Activated CD4-positive, alpha-beta T cell treated with anti-CD3 and anti-CD28 coated beads, Interleukin-2, amount 50 U/mL, for 4 hours (primary cell): Measurements from ENCODE around the gene MTM1.

Source experiments
- DNase-seq, 2 experiments: peaks; one replicate each; pipeline ENCODE4 v3.0.0-alpha.2; 2020

Gene MTM1

GRCh38 chrX:150607201-150607600 is 38.8 kb downstream of the MTM1 start:
- no peak for DNase-seq

GRCh38 chrX:150610043-150610442 is 41.6 kb downstream of the MTM1 start:
- DNase-seq, result no peak

- DNase-seq, result no peak
Observed at GRCh38 chrX:150610446-150610845, 42.0 kb downstream of the MTM1 start.

GRCh38 chrX:150615356-150615755 is 46.9 kb downstream of the MTM1 start:
- DNase-seq, result no peak

GRCh38 chrX:150616179-150616862 is 47.9 kb downstream of the MTM1 start:
- DNase-seq, result no peak

- no peak for DNase-seq
Observed at GRCh38 chrX:150616863-150617198, 48.4 kb downstream of the MTM1 start.

GRCh38 chrX:150621652-150622051 is 53.2 kb downstream of the MTM1 start:
- DNase-seq, result no peak

- no peak for DNase-seq
Observed at GRCh38 chrX:150623583-150623982, 55.2 kb downstream of the MTM1 start.

- no peak for DNase-seq
Observed at GRCh38 chrX:150625097-150625496, 56.7 kb downstream of the MTM1 start.

GRCh38 chrX:150625875-150626274 is 57.5 kb downstream of the MTM1 start:
- no peak for DNase-seq

- no peak for DNase-seq
Observed at GRCh38 chrX:150627957-150628356, 59.5 kb downstream of the MTM1 start.

- DNase-seq, result no peak
Observed at GRCh38 chrX:150635952-150636351, 67.5 kb downstream of the MTM1 start.

GRCh38 chrX:150642423-150642822 is 74.0 kb downstream of the MTM1 start:
- DNase-seq, result no peak

- DNase-seq, result no peak
Observed at GRCh38 chrX:150643271-150643670, 74.8 kb downstream of the MTM1 start.

- no peak for DNase-seq
Observed at GRCh38 chrX:150643958-150644357, 75.5 kb downstream of the MTM1 start.

GRCh38 chrX:150644422-150644821 is 76.0 kb downstream of the MTM1 start:
- no peak for DNase-seq

- no peak for DNase-seq
Observed at GRCh38 chrX:150647331-150647730, 78.9 kb downstream of the MTM1 start.

GRCh38 chrX:150648296-150648940 is 80.0 kb downstream of the MTM1 start:
- DNase-seq, result no peak

GRCh38 chrX:150649096-150649870 is 80.9 kb downstream of the MTM1 start:
- no peak for DNase-seq

- DNase-seq, result no peak
Observed at GRCh38 chrX:150651906-150652305, 83.5 kb downstream of the MTM1 start.

GRCh38 chrX:150655788-150656187 is 87.4 kb downstream of the MTM1 start:
- DNase-seq, result no peak

GRCh38 chrX:150663073-150663472 is 94.7 kb downstream of the MTM1 start:
- DNase-seq, result no peak

- no peak for DNase-seq
Observed at GRCh38 chrX:150664290-150664689, 95.9 kb downstream of the MTM1 start.

GRCh38 chrX:150676221-150676620 is 107.8 kb downstream of the MTM1 start:
- no peak for DNase-seq
